Measurements from ENCODE around the gene GID4.
"Not testable (repeated sequence)": the region's sequence is repeated elsewhere in the genome, so short reads cannot be mapped to it uniquely, and the experiment has no call there.

The GID4 gene

DNA sequence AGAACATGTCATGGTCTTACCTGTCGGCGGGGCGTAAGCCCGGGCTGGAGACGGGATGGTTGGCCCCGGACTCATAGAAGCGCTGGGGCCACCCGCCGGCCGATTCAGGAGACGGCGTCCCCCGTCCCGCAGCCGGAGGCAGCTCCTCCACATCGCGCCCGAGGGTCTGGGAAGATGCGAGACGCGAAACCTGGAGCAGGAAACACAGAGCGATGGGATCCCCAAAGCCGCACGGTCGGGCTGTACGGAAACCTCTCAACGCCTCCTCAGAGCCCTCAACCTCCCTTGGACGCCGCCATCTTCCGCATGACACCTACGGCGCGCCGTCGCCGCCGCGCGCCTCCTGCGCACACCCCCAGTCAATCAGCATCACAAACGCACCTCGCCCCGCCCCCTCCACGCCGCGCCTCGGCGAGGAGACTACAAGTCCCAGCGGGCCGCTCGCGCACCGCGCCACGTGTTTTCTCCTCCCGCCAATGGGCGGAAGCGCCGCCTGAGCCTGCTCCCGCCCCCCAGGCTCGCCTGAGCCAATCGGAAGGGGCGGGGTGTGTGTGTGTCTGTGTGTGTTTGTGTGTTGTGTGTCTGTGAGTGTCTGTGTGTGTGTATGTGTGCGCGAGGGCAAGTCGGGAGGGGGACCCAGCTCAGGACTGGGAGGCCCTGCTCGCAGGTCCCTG is at the start of gene GID4, which contains the start of gene ATPAF2:
TSS of gene GID4 (plus strand) at position 548 of the 674 bp plus-strand sequence. CDS start at position 605, 57 bp downstream.
TSS of gene ATPAF2 (minus strand) at position 308 of the 674 bp plus-strand sequence. CDS start at position 153, 155 bp downstream.
- FAIRE-seq, result peak; percentile 97
- DNase-seq (ENCODE audit: extremely low spot score, insufficient read length, low read depth), result peak; percentile 96

DNA sequence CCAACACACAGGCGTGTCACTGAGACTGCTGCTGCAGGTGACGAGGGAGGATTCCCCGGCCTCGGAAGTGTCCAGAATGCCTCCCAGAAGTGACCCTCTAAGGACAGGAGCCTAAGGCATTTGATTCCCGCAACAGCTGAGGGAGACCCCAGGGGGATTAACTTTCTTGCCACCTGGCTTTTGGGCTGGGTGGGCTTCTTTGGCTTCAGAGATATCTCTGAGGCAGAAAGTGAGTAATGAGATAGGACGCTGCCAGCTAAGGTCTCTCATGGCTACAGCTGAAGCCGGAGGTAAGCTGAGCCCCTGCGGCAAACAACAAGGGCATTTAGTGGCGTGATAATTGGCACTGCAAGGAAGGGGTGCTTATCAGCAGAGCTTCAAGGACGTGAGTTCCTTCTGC is 49.6 kb upstream of the GID4 start:
- DNase-seq (ENCODE audit: extremely low spot score, insufficient read length, low read depth) (no peak), FAIRE-seq (no peak)

DNA sequence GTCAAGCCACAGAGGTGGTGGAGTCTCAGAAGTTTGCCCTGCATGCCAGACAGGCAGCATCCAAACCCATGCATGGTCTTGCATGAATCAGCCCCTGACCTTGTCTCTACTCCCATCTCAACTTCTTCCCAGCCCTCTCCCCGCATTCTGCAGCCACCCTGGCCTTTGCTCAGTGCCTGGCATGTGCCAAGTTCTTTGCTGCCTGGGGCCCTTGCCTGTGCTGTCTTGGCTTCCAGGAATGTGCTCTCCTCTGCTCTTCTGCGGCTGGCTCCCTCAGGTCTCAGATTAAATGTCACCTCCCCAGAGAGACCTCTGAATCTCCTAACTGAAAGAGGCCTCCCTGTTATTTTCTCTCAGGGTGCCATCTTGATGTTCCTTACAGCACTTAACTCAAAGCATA is 48.9 kb upstream of the GID4 start:
- DNase-seq (ENCODE audit: extremely low spot score, insufficient read length, low read depth), result no peak
- FAIRE-seq, result no peak

DNA sequence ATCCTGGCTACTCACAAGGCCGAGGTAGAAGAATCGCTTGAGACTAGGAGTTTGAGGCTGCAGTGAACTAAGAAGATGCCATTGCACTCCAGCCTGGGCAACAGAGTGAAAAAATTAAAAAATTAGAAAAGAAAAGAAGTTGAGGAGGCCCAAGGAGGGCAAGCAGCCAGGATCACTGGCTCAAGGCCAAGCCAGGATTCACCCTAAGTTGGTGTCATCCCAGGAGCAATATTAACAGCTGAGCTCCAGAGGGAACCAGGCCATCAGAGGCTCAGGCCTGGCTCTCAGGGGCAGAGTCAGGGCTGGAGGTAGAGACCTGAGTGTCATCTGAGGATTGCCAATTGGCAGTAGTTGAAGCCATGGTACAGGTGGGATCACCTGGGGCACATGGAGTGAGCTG is 45.8 kb upstream of the GID4 start:
- DNase-seq (ENCODE audit: extremely low spot score, insufficient read length, low read depth) (no peak), FAIRE-seq (no peak)

DNA sequence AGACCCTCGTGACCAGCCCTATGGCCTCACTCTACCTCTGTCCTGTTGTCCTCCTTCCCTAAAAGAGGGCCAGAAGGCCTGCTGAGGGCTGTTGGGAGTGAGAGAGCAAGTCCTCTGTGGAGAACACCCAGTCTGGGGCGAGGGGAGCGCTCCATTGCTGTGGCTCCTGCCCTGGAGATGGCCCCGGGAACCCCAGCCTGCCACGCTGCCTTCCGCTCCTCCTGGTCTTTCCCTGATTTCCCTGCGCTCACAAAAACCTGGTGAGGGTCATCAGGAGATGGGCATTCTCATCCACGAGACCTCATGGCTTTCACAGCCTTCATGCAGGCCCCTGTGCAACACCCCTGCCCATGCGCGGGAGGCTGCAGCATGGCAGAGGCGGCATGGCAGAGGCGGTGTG is 45.4 kb upstream of the GID4 start:
- FAIRE-seq (no peak), DNase-seq (ENCODE audit: extremely low spot score, insufficient read length, low read depth) (no peak)

DNA sequence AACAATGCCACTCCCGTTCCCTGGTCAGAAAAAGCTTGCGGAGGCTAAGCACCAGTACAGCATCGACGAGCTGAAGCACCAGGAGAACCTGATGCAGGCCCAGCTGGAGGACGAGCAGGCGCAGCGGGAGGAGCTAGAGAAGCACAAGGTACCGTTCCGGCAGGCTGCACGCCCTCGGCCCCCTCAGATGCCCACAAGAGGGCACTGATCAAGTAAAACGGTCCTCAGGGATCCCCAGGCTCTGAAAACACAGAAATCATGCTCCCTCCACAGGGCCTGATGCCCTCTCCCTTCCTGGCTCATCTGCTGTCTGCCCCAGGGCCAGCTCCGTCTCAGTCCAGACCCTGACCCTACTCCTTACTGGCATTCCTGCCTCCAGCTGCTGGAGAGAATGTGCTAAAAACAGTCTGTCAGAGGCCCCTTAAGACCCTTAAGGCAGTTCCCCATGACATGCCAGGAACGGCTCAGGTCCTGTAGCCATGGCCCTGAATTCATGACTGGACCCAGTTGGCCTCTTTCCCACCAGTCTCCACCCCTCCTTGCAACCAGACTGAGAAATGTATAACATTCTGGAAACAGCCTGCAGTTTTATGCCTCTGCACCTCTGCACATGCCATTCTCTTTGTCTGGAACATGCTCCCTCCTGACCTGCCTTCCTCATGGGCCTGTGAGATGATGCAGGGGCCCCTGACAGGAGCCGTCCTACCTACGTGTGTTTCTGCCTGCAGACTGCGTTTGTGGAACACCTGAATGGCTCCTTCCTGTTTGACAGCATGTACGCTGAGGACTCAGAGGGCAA is 44.7 kb upstream of the GID4 start:
- DNase-seq (ENCODE audit: extremely low spot score, insufficient read length, low read depth), result no peak
- no peak for FAIRE-seq

DNA sequence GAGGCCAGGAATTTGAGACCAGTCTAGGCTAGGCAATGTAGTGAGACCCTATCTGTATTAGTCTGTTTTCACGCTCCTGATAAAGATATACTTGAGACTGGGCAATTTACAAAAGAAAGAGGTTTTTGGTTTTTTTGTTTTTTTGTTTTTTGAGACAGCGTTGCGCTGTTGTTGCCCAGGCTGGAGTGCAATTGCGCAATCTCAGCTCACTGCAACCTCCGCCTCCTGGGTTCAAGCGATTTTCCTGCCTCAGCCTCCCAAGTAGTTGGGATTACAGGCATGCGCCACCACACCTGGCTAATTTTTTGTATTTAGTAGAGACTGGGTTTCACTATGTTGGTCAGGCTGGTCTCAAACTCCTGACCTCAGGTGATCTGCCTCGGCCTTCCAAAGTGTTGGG is 43.3 kb upstream of the GID4 start:
- DNase-seq (ENCODE audit: extremely low spot score, insufficient read length, low read depth); FAIRE-seq: not testable (repeated sequence)

DNA sequence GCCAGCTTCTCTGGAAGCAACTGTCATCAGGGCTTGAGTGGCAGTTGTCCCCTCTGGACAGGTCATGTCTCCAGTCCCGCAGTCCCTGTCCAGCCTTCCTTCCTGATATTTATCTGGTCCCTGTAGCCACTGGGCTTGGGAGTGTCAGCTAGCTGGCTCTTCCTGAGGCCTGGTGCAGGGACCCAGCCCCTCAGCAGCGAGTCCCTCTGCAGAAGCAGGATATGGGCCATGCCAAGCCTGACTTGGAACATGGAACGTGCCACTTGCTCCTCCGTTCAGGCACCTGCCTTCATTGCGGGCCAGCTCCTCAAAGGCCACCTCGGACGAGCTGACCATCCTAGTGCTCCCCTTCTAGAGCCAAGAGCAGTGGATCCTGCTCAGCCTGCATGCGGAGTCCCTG is 40.3 kb upstream of the GID4 start:
- FAIRE-seq (no peak), DNase-seq (ENCODE audit: extremely low spot score, insufficient read length, low read depth) (no peak)

DNA sequence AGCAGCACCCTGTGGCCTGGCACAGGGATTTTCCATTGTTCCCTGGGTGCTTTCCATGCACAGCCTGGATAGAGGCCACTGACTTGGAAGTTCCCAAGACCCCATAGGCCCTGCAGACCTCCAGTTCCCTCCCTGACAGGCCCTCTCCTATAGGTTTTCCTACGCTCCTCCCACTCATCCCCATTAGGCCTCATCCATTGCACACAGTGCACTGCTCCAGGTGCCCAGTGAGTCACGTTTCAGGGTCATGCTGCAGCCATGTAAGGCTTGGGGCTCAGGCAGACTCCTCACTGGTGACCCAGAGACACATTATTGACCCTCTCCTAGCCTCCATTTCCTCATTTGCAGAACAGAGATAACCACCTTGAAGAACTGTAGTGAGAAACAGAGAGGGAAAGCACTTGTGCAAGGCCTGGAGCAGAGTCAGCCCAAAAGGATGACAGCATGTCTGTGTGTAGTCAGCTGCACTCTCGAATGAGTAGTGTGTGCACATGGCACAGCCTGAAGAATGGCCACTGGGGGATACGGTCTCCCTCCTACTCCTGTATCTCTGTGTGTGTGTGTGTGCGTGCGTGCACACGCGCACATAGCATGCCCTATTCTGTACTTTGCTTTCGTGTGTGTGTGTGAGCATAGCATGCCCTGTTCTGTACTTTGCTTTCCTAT is 39.7 kb upstream of the GID4 start:
- FAIRE-seq (no peak), DNase-seq (ENCODE audit: extremely low spot score, insufficient read length, low read depth) (no peak)

DNA sequence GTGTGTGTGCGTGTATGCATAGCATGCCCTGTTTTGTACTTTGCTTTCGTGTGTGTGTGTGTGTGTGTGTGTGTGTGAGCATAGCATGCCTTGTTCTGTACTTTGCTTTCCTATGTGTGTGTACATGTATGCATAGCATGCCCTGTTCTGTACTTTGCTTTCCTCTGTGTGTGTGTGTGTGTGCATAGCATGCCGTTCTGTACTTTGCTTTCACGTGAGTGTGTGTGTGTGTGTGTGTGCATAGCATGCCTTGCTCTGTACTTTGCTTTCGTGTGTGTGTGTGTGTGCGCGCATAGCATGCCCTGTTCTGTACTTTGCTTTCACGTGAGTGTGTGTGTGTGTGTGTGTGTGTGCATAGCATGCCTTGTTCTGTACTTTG is 39.2 kb upstream of the GID4 start:
- FAIRE-seq (no peak), DNase-seq (ENCODE audit: extremely low spot score, insufficient read length, low read depth) (no peak)

DNA sequence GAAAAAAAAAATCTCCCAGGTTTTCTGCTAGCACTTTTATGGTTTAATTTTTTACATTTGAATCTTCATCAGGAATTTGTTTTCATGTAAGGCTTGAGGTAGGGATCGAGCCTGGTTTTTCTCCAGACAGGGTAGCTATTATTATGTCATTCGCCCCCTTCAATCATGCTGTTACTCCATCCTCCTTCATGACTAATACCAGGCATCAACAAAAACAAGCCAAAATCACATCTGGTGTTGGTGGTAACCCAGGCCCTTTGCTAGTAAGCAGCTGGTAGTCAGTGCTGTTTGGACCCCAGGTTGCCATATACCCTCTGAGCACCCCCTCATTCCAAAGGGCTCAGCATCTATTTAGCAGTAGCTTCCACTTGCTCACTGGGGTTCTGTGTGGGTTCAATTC is 37.0 kb upstream of the GID4 start:
- FAIRE-seq (no peak), DNase-seq (ENCODE audit: extremely low spot score, insufficient read length, low read depth) (no peak)

DNA sequence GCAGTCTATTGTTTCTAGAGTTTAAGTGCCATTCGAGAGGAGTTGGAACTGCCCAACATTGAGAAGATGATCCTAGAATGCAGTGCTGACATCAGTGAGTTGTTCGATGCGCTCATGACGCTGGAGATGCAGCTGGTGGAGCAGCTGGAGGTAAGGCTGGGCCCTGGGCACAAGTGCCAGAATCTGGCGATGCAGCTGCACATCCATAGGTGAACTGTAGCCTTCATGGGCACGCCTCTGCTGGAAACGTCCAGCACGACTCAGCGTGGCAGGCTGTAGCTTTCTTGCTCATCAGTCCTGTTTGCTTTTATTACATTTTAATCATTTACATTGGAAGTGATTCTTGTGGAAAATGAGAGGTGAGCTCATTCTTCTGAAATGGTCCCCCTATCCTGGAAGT is 34.9 kb upstream of the GID4 start:
- FAIRE-seq (no peak), DNase-seq (ENCODE audit: extremely low spot score, insufficient read length, low read depth) (no peak)

DNA sequence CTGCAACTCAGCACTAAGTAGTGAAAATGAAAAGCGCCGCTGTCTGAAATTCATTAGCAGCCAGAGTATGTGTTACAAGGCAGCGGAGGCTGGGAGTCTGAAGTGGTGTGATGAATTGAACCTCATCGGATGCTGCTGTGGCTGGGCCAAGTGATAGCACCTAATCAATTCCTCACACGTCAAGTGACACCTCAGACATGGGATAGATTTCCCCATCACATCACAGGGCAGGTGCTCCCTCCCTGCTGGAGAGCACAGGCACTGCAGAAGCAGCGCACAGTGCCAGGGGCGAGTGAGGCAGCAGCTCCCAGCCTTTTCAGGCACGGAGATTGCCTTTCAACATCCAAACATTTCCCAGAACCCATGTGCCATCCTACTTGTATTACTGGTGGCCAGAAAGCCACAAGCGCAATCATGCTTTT is 34.3 kb upstream of the GID4 start:
- DNase-seq (ENCODE audit: extremely low spot score, insufficient read length, low read depth), result no peak
- no peak for FAIRE-seq

DNA sequence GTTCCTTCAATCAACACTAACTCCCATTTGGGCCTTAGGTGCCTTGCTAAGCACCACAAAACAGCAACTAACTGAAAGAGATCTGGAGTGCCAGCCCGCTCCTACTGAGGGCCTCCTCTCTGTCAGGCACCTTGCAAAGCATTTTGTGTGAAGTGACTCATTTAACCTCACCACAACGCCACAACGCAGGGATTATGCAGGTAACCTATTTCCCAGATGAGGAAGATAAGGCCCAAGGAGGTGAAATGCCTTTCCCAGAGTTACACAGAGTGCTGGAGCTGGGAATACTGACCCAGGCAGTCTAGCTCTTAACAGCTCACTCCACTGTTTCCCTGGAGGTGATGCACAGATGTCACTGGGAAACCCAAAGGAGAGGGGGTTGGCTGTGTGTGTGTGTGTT is 33.7 kb upstream of the GID4 start:
- no peak for FAIRE-seq
- no peak for DNase-seq (ENCODE audit: extremely low spot score, insufficient read length, low read depth)

DNA sequence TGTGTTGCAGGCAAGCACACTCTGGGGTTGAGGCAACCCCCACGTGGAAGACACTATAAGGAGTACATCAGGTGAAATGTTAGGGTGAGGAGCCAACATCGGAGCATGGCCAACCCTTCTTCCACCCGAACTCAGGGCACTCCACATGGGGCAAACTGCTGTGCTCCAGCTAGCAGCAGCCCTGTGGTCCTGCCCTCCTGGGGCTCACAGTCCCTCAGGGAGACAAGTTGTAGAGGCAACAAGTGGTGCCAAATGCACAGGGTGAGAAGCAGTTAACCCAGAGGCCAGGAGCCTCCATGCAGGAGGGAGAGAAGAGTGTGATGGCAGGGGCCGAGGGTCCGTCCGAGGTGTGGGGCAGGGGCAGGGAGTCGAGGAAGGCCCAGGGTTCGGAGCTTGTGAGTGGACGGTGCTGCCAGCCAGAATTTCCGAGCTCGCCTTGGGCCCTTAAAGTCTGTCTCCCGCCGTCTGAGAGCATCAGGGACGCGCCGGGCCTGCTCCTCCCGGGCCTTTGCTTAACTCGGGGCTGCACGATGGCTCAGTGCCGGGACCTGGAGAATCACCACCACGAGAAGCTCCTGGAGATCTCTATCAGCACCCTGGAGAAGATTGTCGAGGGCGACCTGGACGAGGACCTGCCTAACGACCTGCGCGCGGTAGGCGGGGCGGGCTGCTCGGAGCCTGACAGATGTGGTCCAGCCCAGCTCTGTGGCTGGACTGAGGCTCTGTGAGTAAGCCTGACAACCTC is 32.5 kb upstream of the GID4 start:
- FAIRE-seq, result no peak
- no peak for DNase-seq (ENCODE audit: extremely low spot score, insufficient read length, low read depth)

DNA sequence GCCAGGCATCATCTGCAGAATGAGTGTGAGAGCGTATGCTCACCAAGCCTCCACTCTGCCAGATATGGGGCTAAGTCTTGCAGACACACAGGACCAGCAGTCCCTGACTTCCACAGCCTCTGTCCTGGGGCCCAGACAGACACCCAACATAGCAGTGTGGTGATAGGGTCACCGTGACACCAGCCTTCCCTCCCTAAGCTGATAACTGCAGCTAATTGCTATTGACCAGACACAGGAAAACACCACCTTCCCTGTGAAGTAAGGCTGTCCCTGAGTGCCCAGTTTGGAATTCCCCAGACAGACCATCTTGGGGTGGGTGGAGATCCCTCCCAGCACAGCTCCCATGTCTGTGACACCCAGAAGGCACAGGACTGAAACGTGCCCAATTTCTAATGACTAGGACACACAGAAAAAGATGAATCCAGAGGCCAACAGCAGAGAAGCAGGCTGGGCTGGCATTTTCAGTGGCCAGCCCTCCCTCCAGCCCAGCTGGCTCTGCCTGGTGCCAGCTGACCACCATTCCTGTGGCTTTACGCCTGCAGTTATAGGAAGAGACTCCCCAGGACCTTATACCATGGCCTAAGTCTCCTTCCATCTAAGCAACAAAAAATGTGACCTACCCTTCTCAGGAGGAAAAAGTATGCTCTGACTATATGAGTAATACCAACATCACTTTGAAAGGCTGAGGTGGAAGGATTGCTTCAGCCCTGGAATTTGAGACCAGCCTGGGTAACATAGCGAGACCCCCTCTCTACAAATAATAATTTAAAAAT is 30.5 kb upstream of the GID4 start:
- DNase-seq (ENCODE audit: extremely low spot score, insufficient read length, low read depth) (no peak), FAIRE-seq (no peak)

DNA sequence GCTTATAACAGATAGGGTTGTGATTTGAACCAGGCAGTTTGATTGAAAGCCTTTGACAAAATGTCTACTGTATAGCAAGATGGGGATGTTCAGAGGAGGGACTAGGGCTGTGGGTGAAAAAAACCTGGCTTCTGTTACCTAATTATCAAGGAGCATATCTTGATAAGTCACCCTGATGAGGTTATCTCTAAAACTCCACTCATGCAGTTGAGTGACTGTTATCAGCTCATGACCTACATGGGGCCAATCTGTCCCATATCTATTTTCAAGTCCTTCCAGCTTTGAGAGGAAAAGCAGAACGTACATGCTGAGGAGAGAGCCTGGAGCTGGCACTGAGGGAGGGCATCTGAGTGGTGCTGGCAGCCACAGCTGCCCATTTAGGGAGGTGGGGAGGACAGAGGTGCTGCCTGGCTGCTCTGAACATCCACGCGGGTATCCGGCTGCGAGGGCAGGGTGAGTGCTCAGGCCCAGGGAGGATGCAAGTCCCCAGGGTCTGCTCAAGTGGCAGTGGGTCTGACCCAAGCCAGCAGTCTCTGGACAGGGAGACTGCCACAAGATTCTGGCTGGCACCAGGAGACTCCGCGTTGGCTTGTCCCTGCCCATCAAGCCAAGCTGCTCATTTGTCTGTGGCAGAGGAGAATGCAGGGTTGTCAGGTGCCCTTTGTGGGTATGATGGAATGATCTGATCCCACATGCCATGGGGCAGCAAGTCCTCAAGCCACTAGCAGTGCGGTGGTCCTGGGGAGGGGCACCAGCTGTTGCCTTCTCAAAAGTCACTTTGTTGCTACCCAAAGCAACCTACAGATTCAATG is 29.4 kb upstream of the GID4 start:
- FAIRE-seq, result no peak

DNA sequence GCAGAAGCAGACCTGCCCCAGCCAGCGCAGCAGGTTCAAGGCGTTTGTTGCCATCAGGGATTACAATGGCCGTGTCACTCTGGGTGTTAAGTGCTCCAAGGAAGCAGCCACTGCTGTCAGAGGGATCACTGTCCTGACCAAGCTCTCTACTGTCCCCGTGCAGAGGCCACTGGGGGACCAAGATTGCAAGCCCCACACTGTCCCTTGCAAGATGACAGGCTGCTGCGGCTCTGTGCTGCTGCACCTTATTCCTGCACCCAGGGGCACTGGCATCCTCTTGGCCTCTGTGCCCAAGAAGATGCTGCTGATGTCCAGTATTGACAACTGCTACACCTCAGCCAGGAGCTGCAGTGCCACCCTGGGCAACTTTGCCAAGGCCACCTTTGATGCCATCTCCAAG is 27.9 kb upstream of the GID4 start:
- no peak for DNase-seq (ENCODE audit: extremely low spot score, insufficient read length, low read depth)
- FAIRE-seq, result no peak

More for the DNA sequence above, 29.4 kb upstream of the GID4 start:
- no peak for DNase-seq (ENCODE audit: extremely low spot score, insufficient read length, low read depth)

DNA sequence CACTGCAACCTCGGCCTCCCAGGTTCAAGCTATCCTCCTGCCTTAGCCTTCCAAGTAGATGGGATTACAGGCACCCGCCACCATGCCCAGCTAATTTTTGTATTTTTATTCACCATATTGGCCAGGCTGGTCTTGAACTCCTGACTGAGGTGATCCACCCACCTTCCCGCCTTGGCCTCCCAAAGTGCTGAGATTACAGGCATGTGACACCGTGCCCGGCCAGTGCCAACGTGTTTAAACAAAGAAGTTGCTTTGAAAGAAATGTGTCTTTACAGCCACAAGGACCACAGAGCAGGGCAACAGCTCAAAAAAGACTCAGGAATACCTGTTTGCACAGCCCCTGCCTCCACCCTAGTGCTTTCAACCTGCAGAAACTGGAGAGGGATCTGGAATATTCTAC is 25.2 kb upstream of the GID4 start:
- DNase-seq (ENCODE audit: extremely low spot score, insufficient read length, low read depth) (no peak), FAIRE-seq (no peak)
